SK-N-SH (cell line): ENCODE data around the gene DDX53. TPM values are rescaled to one million over a fixed set of nuclear protein-coding genes. Genes with fewer than 3 reads are reported as not detected.

Experiments
- CTCF ChIA-PET: fragments of 300-600, 350-600 bp; formaldehyde crosslinking; extraction: SDS; loops from one replicate; lab custom pipeline; 2021; lab: Yijun Ruan, JAX
- POLR2A ChIA-PET: fragments of 350-600 bp; sonication (Branson Sonifier 250); formaldehyde crosslinking; extraction: SDS; loops from one replicate; lab custom pipeline; 2020; ENCODE audit warnings: antibody characterized with exemption, inconsistent platforms; lab: Yijun Ruan, JAX
- DNase-seq: peaks from one replicate; pipeline ENCODE4 v3.0.0; 2012
- H2AFZ ChIP-seq: fragments of 200-600 bp; sonication (generic); 2 replicates; pipeline ENCODE4 v1.8.1; 2016; ENCODE audit warnings: antibody characterized with exemption, mild to moderate bottlenecking, low read depth
- H3F3A ChIP-seq: fragments of 200-600 bp; sonication (generic); replicated peaks from 2 replicates; pipeline ENCODE3; 2016; ENCODE audit warnings: antibody characterized with exemption, mild to moderate bottlenecking; ENCODE audit not compliant: insufficient read depth
- H3K27ac ChIP-seq, 2 experiments: fragments of 200-500 bp in 1 of 2; fragments of 200-600 bp in 1 of 2; sonication (Bioruptor generic) in 1 of 2; sonication (generic), shearing (Covaris generic) in 1 of 2; 2 replicates each; pipeline versions ENCODE4 v1.5.1 to v1.6.1; 2014 to 2016; ENCODE audit warnings: low read depth in 2 of 2, inconsistent platforms in 1 of 2, low read length in 1 of 2, mild to moderate bottlenecking in 1 of 2, mixed read lengths in 1 of 2
- H3K27me3 ChIP-seq: fragments of 200-600 bp; sonication (generic), shearing (Covaris generic); 2 replicates; pipeline ENCODE4 v1.6.1; 2016; ENCODE audit warnings: mixed run types; ENCODE audit not compliant: insufficient read depth
- H3K36me3 ChIP-seq, 2 experiments: fragments of 200-500 bp in 1 of 2; fragments of 200-600 bp in 1 of 2; sonication (Bioruptor generic) in 1 of 2; sonication (generic) in 1 of 2; replicated peaks in 1 of 2; 2 replicates each; pipeline versions ENCODE3 to v1.5.1; 2014 to 2016; ENCODE audit warnings: low read length in 1 of 2, mild to moderate bottlenecking in 1 of 2; ENCODE audit not compliant: insufficient read depth in 2 of 2, control insufficient read depth in 1 of 2
- H3K4me1 ChIP-seq, 2 experiments: fragments of 200-500 bp in 1 of 2; fragments of 200-600 bp in 1 of 2; sonication (Bioruptor generic) in 1 of 2; sonication (generic), shearing (Covaris generic) in 1 of 2; 2 replicates each; pipeline versions ENCODE4 v1.5.1 to v1.6.1; 2014 to 2016; ENCODE audit warnings: low read depth in 1 of 2, low read length in 1 of 2, mixed run types in 1 of 2; ENCODE audit not compliant: insufficient read depth in 2 of 2, control insufficient read depth in 1 of 2
- H3K4me2 ChIP-seq: fragments of 200-600 bp; sonication (generic), shearing (Covaris generic); 2 replicates; pipeline ENCODE4 v1.6.1; 2017; ENCODE audit warnings: mixed run types
- H3K4me3 ChIP-seq, 2 experiments: fragments of 200-500 bp in 1 of 2; fragments of 200-600 bp in 1 of 2; sonication (Bioruptor generic) in 1 of 2; sonication (generic), shearing (Covaris generic) in 1 of 2; 2 replicates each; pipeline versions ENCODE4 v1.5.1 to v1.8.1; 2014 to 2016; ENCODE audit warnings: low read depth in 2 of 2, inconsistent platforms in 1 of 2, low read length in 1 of 2, mild to moderate bottlenecking in 1 of 2, mixed read lengths in 1 of 2, moderate library complexity in 1 of 2
- H3K79me2 ChIP-seq: fragments of 200-600 bp; sonication (generic); 2 replicates; pipeline ENCODE4 v1.8.1; 2017; ENCODE audit warnings: mild to moderate bottlenecking; ENCODE audit not compliant: insufficient read depth
- H3K9ac ChIP-seq: fragments of 200-600 bp; sonication (generic); 2 replicates; pipeline ENCODE4 v1.6.1; 2017; ENCODE audit warnings: mixed run types
- H3K9me2 ChIP-seq: fragments of 200-600 bp; sonication (generic); 2 replicates; pipeline ENCODE4 v1.6.1; 2017; ENCODE audit warnings: mixed run types
- H3K9me3 ChIP-seq: fragments of 200-600 bp; sonication (generic); 2 replicates; pipeline ENCODE4 v1.6.1; 2017; ENCODE audit warnings: mixed run types, mild to moderate bottlenecking, moderate library complexity
- H4K20me1 ChIP-seq: fragments of 200-600 bp; sonication (generic); 2 replicates; pipeline ENCODE4 v1.6.1; 2017; ENCODE audit warnings: mild to moderate bottlenecking, mixed run types; ENCODE audit not compliant: insufficient read depth
- CHD2 ChIP-seq: fragments of 150-350 bp; IDR thresholded peaks from 2 replicates; pipeline ENCODE4 v1.6.1; 2018; ENCODE audit warnings: low read length; ENCODE audit not compliant: partially characterized antibody
- EP300 ChIP-seq, 2 experiments: IDR thresholded peaks; 2 replicates each; pipeline versions ENCODE4 v1.4.0 to v1.6.1; 2012; ENCODE audit warnings: borderline replicate concordance in 1 of 2, low read depth in 1 of 2, low read length in 1 of 2
- FOXJ3 ChIP-seq: sonication (generic); formaldehyde crosslinking; IDR thresholded peaks from 2 replicates; pipeline ENCODE4 v1.5.1; 2020; ENCODE audit warnings: mild to moderate bottlenecking, missing genetic modification reagents
- FOXM1 ChIP-seq: IDR thresholded peaks from 2 replicates; pipeline ENCODE4 v1.4.0; 2012; ENCODE audit warnings: low read depth, mild to moderate bottlenecking
- MEF2A ChIP-seq: IDR thresholded peaks from 2 replicates; pipeline ENCODE4 v1.4.0; 2012; ENCODE audit warnings: low read depth, borderline replicate concordance
- MXI1 ChIP-seq: IDR thresholded peaks from 2 replicates; pipeline ENCODE4 v1.6.1; 2012; ENCODE audit warnings: mild to moderate bottlenecking, low read depth, low read length, improper control_type of control experiment
- NFIC ChIP-seq: IDR thresholded peaks from 2 replicates; pipeline ENCODE4 v1.4.0; 2012; ENCODE audit warnings: borderline replicate concordance
- NRF1 ChIP-seq: IDR thresholded peaks from 2 replicates; pipeline ENCODE4 v1.6.1; 2012; ENCODE audit warnings: low read depth, mild to moderate bottlenecking, low read length
- POLR2AphosphoS5 ChIP-seq: IDR thresholded peaks from 2 replicates; pipeline ENCODE4 v1.6.1; 2012; ENCODE audit warnings: low read depth, low read length
- RAD21 ChIP-seq: IDR thresholded peaks from 2 replicates; pipeline ENCODE4 v1.6.1; 2012; ENCODE audit warnings: mild to moderate bottlenecking, low read length
- RCOR1 ChIP-seq: fragments of 150-350 bp; IDR thresholded peaks from 2 replicates; pipeline ENCODE4 v1.6.1; 2017; ENCODE audit warnings: antibody characterized with exemption, low read length
- RFX5 ChIP-seq: IDR thresholded peaks from 2 replicates; pipeline ENCODE4 v1.6.1; 2012; ENCODE audit warnings: mild to moderate bottlenecking, improper control_type of control experiment, low read length
- SIN3A ChIP-seq: IDR thresholded peaks from 2 replicates; pipeline ENCODE4 v1.6.1; 2012; ENCODE audit warnings: low read depth, mild to moderate bottlenecking, low read length, moderate library complexity, borderline replicate concordance
- SMC3 ChIP-seq: IDR thresholded peaks from 2 replicates; pipeline ENCODE4 v1.6.1; 2012; ENCODE audit warnings: low read depth, low read length, improper control_type of control experiment
- TAF1 ChIP-seq: IDR thresholded peaks from 2 replicates; pipeline ENCODE4 v1.6.1; 2012; ENCODE audit warnings: low read depth, mild to moderate bottlenecking, low read length, moderate library complexity, borderline replicate concordance
- TEAD4 ChIP-seq: IDR thresholded peaks from 2 replicates; pipeline ENCODE4 v1.4.0; 2012; ENCODE audit warnings: mild to moderate bottlenecking, borderline replicate concordance; ENCODE audit not compliant: insufficient read depth
- YY1 ChIP-seq: IDR thresholded peaks from 2 replicates; pipeline ENCODE4 v1.4.0; 2012; ENCODE audit warnings: low read depth, mild to moderate bottlenecking
- WGBS: methylation state at CpG from one replicate; pipeline ENCODE4 v1.1.6; 2017; ENCODE audit warnings: low lambda C conversion rate; 5-methylcytosine and 5-hydroxymethylcytosine counted together
- polyA plus RNA-seq, 3 experiments: library from polyadenylated mRNA; depleted of rRNA; stranded (reverse); fragments of >200 nt; gene quantifications; 2 replicates each; pipeline ENCODE4 v1.2.3, GENCODE V29; 2012
- TF ChIP-seq, protein P1 (sequence below): IDR thresholded peaks from 2 replicates; pipeline ENCODE4 v1.6.1; 2012; ENCODE audit warnings: mild to moderate bottlenecking, low read depth, low read length, moderate library complexity
- TF ChIP-seq, protein P2 (sequence below): IDR thresholded peaks from 2 replicates; pipeline ENCODE4; 2012
- TF ChIP-seq, protein P3 (sequence below): fragments of 200-600 bp; sonication (generic); IDR thresholded peaks from 2 replicates; pipeline ENCODE4 v1.6.1; 2017; ENCODE audit warnings: antibody characterized with exemption, mild to moderate bottlenecking, moderate library complexity

The DDX53 gene
- polyA plus RNA-seq, 1 of the 3 experiments (the other 2 are of a cell fraction) = 0.18 TPM

DNA sequence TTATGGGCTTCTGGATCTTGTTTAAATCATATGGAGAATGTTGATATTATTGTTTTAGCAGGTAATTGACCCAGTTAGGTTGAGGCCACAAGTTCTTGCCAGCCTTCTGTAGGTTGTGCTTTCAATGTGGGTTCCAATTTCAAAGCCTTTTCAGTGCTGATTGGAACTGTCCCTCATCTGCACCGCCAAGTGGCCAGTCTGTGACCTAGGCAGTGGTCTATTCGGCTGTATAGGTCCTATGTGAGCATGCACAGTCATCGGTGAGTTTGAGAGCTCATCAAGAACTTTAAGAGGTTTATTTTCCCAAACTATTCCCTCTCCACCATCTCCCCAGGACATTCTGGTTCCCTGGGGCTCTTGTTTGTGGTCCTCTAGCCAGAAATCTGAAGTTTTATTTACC lies 35.7 kb downstream of the DDX53 start:
- ChIA-PET POLR2A (no interaction called here), CTCF (no interaction called here)
- H3K4me3 ChIP-seq = no peak overlapping the region
- DNase-seq = no peak
- no peaks in the 10 kb centered on the region for H3F3A ChIP-seq
- no peak overlapping the region for H2AFZ ChIP-seq
- no peaks in the 10 kb centered on the region for H3K79me2 ChIP-seq
- H3K4me2 ChIP-seq = no peak overlapping the region
- TF ChIP-seq, protein P1, sequence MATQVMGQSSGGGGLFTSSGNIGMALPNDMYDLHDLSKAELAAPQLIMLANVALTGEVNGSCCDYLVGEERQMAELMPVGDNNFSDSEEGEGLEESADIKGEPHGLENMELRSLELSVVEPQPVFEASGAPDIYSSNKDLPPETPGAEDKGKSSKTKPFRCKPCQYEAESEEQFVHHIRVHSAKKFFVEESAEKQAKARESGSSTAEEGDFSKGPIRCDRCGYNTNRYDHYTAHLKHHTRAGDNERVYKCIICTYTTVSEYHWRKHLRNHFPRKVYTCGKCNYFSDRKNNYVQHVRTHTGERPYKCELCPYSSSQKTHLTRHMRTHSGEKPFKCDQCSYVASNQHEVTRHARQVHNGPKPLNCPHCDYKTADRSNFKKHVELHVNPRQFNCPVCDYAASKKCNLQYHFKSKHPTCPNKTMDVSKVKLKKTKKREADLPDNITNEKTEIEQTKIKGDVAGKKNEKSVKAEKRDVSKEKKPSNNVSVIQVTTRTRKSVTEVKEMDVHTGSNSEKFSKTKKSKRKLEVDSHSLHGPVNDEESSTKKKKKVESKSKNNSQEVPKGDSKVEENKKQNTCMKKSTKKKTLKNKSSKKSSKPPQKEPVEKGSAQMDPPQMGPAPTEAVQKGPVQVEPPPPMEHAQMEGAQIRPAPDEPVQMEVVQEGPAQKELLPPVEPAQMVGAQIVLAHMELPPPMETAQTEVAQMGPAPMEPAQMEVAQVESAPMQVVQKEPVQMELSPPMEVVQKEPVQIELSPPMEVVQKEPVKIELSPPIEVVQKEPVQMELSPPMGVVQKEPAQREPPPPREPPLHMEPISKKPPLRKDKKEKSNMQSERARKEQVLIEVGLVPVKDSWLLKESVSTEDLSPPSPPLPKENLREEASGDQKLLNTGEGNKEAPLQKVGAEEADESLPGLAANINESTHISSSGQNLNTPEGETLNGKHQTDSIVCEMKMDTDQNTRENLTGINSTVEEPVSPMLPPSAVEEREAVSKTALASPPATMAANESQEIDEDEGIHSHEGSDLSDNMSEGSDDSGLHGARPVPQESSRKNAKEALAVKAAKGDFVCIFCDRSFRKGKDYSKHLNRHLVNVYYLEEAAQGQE = no peak
- TF ChIP-seq SIN3A = no peak
- no peak for TF ChIP-seq MEF2A
- no peak for TF ChIP-seq RAD21
- no peak for TF ChIP-seq EP300 (IDR thresholded peaks at IDR 0.05; ENCODE audit: borderline replicate concordance in 1 of 2, low read depth in 1 of 2, low read length in 1 of 2)
- no peak for TF ChIP-seq NRF1
- no peak for TF ChIP-seq FOXM1
- no peak for TF ChIP-seq RFX5
- TF ChIP-seq YY1 = no peak
- no peak for TF ChIP-seq FOXJ3 (CRISPR knock-in tag)
- TF ChIP-seq POLR2AphosphoS5 = no peak
- TF ChIP-seq SMC3 = no peak
- TF ChIP-seq TEAD4 = no peak
- TF ChIP-seq, protein P2, sequence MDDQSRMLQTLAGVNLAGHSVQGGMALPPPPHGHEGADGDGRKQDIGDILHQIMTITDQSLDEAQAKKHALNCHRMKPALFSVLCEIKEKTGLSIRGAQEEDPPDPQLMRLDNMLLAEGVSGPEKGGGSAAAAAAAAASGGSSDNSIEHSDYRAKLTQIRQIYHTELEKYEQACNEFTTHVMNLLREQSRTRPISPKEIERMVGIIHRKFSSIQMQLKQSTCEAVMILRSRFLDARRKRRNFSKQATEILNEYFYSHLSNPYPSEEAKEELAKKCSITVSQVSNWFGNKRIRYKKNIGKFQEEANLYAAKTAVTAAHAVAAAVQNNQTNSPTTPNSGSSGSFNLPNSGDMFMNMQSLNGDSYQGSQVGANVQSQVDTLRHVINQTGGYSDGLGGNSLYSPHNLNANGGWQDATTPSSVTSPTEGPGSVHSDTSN = no peak
- TF ChIP-seq TAF1 = no peak
- TF ChIP-seq CHD2 = no peak
- TF ChIP-seq, protein P3, sequence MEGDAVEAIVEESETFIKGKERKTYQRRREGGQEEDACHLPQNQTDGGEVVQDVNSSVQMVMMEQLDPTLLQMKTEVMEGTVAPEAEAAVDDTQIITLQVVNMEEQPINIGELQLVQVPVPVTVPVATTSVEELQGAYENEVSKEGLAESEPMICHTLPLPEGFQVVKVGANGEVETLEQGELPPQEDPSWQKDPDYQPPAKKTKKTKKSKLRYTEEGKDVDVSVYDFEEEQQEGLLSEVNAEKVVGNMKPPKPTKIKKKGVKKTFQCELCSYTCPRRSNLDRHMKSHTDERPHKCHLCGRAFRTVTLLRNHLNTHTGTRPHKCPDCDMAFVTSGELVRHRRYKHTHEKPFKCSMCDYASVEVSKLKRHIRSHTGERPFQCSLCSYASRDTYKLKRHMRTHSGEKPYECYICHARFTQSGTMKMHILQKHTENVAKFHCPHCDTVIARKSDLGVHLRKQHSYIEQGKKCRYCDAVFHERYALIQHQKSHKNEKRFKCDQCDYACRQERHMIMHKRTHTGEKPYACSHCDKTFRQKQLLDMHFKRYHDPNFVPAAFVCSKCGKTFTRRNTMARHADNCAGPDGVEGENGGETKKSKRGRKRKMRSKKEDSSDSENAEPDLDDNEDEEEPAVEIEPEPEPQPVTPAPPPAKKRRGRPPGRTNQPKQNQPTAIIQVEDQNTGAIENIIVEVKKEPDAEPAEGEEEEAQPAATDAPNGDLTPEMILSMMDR = no peak
- no peak for TF ChIP-seq RCOR1
- no peak for TF ChIP-seq NFIC
- TF ChIP-seq MXI1 = no peak
- H3K9ac ChIP-seq = no peak overlapping the region
- H3K9me3 ChIP-seq = no peaks in the 10 kb centered on the region
- H3K27ac ChIP-seq = no peak overlapping the region
- no peaks in the 10 kb centered on the region for H3K27me3 ChIP-seq
- no peaks in the 10 kb centered on the region for H4K20me1 ChIP-seq
- H3K4me1 ChIP-seq = no peaks in the 10 kb centered on the region
- no peaks in the 10 kb centered on the region for H3K9me2 ChIP-seq
- no peaks in the 10 kb centered on the region for H3K36me3 ChIP-seq
- 6% methylated on average over 3 of the region's 3 CpGs for WGBS
